Stimulated activated CD8-positive, alpha-beta memory T cell treated with anti-CD3 and anti-CD28 coated beads, Interleukin-12 subunit alpha, Interleukin-12 subunit beta, amount 100 ng/mL, for 24 hours (primary cell): Measurements from ENCODE around the gene GIPR.
"Not testable (repeated sequence)": the region's sequence is repeated elsewhere in the genome, so short reads cannot be mapped to it uniquely, and the experiment has no call there.

Experiments used
- DNase-seq: peaks from one replicate; pipeline ENCODE4 v3.0.0-alpha.2; 2020; ENCODE audit errors: extremely low read depth

The GIPR gene

GRCh38 chr19:45691516-45692186 is 23.6 kb downstream of the GIPR start, which contains the start of gene SNRPD2:
Gene SNRPD2 (minus strand): TSS chr19:45691953. CDS start chr19:45691888, 65 bp downstream.
- peak; percentile 80 for DNase-seq

DNA sequence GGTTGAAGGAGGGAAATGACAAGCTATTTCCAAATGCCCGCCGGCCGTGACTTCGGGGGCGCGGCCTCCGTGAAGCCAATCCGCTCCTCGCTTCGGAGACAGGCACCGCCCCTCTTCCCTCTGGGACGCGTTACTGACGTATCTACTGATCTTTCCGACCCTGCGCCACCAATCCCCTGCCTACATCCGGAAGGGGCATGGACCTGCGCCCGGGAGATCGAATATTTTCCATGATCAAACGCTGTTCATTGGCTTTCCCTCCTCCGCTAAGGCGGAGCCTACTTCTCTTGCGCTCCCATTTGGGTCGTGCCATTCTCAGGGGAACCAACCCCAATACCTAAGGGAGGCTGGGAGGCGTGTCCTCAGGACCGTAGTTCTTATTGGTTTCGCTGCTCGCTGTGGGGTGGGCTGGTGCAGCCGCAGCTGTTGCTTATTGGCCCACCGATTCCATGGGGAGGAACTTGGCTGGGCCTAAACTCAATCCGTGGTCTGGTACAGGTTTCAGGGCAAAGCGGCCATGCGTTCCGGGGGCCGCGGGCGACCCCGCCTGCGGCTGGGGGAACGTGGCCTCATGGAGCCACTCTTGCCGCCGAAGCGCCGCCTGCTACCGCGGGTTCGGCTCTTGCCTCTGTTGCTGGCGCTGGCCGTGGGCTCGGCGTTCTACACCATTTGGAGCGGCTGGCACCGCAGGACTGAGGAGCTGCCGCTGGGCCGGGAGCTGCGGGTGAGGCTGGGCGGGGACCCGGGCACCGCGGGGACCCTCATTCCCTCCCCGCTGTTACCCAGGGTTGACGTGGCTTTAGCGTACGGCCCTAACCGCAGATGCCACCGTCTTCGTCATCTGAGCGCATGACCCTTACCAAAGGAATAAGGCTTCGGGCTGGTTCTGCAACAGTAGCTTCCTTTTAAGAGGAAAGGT is 24.4 kb downstream of the GIPR start, which contains the start of gene QPCTL:
TSS of gene QPCTL (plus strand) at position 480 of the 919 bp plus-strand sequence. CDS start at position 518, 38 bp downstream.
- peak; percentile 95 for DNase-seq

GRCh38 chr19:45693106-45693788 is 25.2 kb downstream of the GIPR start:
- no peak for DNase-seq

DNA sequence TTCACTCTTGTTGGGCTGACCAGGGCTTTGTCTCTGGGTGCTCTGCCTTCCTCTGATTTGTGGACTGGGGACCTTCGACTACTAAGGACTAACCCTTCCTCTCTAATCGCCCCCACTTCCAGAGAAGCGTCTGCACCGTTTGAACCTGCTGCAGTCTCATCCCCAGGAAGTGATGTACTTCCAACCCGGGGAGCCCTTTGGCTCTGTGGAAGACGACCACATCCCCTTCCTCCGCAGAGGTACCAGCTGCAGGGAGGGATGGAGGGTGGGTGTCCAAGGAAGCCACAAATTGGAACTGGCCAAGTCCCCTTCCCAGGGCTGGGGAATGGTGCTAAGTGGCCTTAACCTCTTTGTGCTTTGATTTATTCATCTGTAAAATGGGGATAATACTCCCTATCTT is 33.7 kb downstream of the GIPR start:
- no peak for DNase-seq

DNA sequence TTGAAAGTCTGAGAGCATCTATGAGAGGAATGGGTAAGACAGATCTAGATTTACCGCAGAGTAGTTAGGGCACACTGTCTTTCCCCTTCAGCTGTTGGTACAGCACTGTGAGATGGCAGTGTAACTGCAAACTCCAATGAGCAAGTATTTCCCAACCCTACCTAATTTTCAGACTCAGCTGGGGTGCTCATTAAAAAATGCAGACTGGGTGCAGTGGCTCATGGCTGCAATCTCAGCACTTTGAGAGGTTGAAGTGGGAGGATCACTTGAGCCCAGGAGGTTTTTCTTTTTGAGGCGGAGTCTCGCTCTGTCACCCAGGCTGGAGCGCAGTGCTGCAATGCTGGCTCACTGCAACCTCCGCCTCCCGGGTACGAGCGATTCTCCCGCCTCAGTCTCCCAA is 37.1 kb downstream of the GIPR start:
- no peak for DNase-seq

- no peak for DNase-seq
Measured at GRCh38 chr19:45705710-45706415, 37.8 kb downstream of the GIPR start.

DNA sequence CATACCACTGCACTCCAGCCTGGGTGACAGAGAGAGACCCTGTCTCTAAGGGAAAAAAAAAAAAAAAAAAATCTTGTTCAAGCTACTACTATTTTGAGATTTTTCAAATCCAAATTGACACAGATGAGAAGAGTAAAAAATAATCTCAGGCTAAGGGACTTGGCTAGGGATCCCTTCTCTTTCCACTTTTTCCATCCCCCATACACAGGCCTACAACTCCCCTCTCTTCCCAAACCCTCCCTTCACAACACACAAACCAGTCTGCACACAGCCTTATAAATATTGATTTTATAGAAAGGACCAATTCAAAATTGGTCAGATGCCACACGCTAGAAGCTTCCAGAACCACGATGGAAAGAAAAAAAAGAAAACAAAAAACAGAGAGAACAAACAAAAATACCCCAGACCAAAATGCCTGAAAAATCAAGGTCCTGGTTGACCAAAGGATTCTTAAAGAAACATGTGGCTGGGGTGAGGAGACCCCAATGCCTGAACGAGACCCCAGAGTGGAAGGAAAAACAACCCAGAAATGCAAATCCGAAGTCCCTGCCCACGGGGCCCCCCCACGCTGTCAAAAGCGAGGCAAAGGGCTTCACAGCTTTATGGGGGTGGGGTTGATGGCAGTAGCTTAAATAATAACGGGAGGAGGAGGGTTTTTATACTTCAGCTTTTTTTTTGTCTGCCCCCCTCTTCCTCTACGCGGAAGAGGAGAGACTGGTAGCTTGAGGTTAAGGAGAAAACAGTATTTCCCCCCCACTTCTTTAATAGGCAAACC is 42.5 kb downstream of the GIPR start:
- DNase-seq, result no peak

GRCh38 chr19:45711851-45712698 is 44.1 kb downstream of the GIPR start:
- DNase-seq, result no peak

DNA sequence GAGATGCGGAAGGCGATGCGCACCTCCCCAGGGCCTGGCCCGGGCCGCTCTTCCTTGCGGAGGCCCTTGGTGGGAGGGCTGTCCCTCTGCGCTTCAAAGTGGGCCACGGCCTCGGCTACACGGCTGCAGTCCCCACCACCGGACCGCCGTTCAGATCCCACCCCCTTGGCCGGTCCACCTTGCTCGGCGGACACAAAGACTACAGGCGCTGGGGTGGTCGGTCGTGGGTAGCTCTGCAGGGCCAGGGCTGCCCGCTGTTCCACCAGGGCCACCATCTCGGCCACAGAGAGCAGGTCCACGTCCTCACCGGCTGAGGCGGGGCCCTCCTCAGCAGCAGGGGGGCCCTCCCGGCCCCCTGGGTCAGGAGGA is 44.7 kb downstream of the GIPR start:
- DNase-seq, result no peak

DNA sequence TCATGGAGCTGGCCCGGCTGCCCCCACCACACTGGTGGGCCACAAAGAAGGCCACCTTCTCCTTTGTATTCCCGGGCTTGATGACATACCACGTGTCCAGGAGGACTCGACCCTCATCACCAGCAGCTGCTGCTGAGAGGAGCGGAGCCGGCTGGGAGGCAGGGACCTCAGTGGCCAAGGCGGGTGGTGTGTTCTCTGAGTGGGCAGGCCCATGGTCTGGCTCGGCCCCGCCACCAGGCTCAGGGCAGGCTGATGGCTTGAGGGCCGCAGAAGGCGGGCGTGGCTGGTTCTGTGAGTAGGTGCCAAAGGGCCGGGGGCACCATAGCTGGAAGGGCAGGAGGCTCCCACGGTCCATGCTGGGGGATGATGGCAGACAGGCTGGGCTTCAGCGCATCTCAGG is 45.1 kb downstream of the GIPR start:
- DNase-seq, result no peak

- no peak for DNase-seq
Measured at GRCh38 chr19:45715139-45715538, 47.1 kb downstream of the GIPR start.

- no peak for DNase-seq
Measured at GRCh38 chr19:45716359-45717130, 48.5 kb downstream of the GIPR start.

DNA sequence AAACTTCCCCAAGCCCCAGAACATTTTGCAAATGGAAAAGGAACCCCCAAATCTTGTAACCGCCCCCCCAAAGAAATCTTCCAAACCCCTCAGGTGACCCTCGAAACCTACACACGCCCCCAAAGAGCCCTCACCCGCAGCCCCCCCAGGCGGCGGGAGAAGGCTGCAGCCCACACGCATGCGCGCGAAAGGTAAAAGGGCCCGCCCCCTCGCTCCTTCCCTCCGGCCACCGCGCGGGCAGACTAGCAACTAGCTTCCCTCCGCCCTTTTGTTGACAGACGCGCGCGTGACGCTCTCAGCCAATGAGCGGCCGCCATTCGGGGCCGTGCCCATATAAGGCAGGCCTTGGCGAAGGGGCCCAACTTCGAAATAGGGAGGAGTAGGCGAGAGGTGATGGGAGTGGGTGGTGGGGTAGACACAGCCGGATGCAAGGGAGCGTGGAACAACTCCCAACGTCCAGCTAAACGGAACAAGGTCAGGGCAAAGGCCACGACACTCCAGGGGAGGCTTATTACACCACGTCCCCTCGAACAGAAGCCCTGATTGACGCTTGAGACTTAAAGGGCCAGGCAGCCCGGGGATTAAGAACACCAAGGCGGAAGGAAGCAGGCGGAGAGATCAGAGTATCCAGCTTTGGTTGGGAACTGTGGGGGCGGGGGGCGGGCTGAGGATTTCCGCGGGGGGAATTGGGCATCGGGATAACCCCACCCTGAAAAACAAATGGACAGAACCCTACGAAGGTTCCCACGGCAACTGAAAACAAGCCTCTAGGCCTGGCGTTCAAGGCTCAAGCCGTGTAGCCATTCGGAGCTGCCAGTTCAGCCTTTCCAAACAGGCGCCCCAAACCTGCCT is 49.3 kb downstream of the GIPR start:
- DNase-seq, result peak; percentile 96

DNA sequence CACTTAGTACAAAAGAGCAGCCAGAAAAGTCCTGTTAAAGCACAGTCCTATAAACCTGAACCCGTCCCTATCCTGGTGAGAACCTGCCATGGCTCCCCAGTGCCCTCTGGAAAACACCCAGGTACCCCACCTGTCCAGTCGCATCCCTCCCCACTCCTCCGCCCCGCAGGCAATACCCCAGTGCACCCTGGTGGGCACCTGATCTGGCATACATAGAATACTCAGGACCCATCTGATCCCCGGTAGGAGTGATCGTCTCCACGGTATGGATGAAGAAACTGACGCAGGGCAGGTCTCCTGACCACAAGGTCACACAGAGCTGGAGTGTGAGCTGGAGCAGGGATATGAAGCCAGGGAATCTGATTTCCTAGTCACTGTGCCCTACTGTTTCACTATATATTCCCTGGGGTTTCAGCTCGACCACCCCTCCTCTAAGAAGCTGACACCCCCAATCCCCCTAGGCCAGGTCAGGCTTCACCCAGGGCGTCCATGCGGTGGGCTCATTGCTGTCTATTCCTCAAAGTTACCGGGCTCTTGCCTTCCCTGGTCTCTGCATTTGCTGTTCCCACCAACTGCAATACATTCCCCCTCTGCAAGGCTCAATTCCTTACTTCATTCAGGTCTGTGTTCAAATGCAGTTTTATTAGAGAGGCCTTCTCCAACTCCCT is 50.1 kb downstream of the GIPR start:
- DNase-seq, result no peak

GRCh38 chr19:45720065-45720464 is 52.0 kb downstream of the GIPR start:
- not testable (repeated sequence) for DNase-seq

GRCh38 chr19:45728683-45729082 is 60.7 kb downstream of the GIPR start:
- not testable (repeated sequence) for DNase-seq

GRCh38 chr19:45729800-45730290 is 61.8 kb downstream of the GIPR start:
- DNase-seq, result no peak
